Motor neuron (in vitro differentiated cells): ENCODE measurements around the gene RABL3. TPM values are rescaled to one million over a fixed set of nuclear protein-coding genes. Genes with fewer than 3 reads are reported as not detected.
A peak's percentile ranks its signal among the peaks of the same experiment; 100 is the strongest.

ENCODE experiments used
- ATAC-seq, 8 experiments: fragments of 200-7000 bp; cut with Tn5 transposase; replicated peaks in 6 of 8; 2 replicates each; pipeline ENCODE4 v1.8.0; 2021; ENCODE audit warnings: mild to moderate bottlenecking in 8 of 8, moderate library complexity in 8 of 8
- H3K27ac ChIP-seq, 2 donors: fragments of 250-450 bp; sonication (Bioruptor Pico); 2 replicates each; pipeline ENCODE4 v1.9.0; 2021; ENCODE audit warnings: antibody characterized with exemption in 2 of 2, mild to moderate bottlenecking in 2 of 2, moderate library complexity in 1 of 2
- H3K4me1 ChIP-seq, 2 donors: fragments of 250-450 bp; sonication (Bioruptor Pico); replicated peaks in 1 of 2; 2 replicates each; pipeline ENCODE4 v1.6.1; 2021; ENCODE audit warnings: antibody characterized with exemption in 2 of 2, mild to moderate bottlenecking in 2 of 2, moderate library complexity in 1 of 2
- H3K4me3 ChIP-seq, 5 donors: fragments of 250-450 bp; sonication (Bioruptor Pico); 2 replicates each; pipeline ENCODE4 v1.9.0; 2021; ENCODE audit warnings: antibody characterized with exemption in 5 of 5, mild to moderate bottlenecking in 5 of 5, moderate library complexity in 4 of 5
- WGBS, 10 experiments: fragments of 450-650 bp; shearing (Covaris generic); methylation state at CpG; one replicate each; pipeline ENCODE4 v1.0.0; 2022; 5-methylcytosine and 5-hydroxymethylcytosine counted together
- in situ Hi-C, 9 experiments: fragments of 400-800 bp; cut with MboI; loops; one replicate each; pipeline ENCODE4 v1.15.0; 2021; ENCODE audit warnings: low sequenced_read_pairs in 9 of 9, low pct_unique_long_range_greater_than_20kb in 2 of 9; ENCODE audit not compliant: unreplicated experiment in 9 of 9
- total RNA-seq, 8 experiments: library from RNA; unstranded; fragments of 300-600 nt; gene quantifications; 2 replicates each; pipeline versions ENCODE4 v1.2.3 to v1.2.4, GENCODE V29; 2022

The RABL3 gene
- total RNA-seq, 8 experiments from 2014 or later: 5.3 to 15.2 (median 11.3) TPM

GRCh38 chr3:120693439-120694171 is 48.7 kb downstream of the RABL3 start:
- in situ Hi-C loops: no loop called here
- Histone ChIP-seq H3K4me3 (no peak overlapping the region), H3K4me1 (peaks cover 0 to 5% of the 10 kb centered on the region in 2 donors), H3K27ac (no peak overlapping the region)
- WGBS, 10 experiments: 93 to 100% (median 100%) methylated on average over 1 of the region's 1 CpG; no CpG with 5 or more reads in 1 of the 10 experiments
- peak in 5 of 8 experiments; percentile 31 to 85 (median 75) for ATAC-seq

- H3K4me3 ChIP-seq: no peak overlapping the region
- peaks cover 0 to 5% of the 10 kb centered on the region in 2 donors for H3K4me1 ChIP-seq
- H3K27ac ChIP-seq: no peak overlapping the region
- 43 to 100% (median 74%) methylated on average over 2 to 3 of the region's 3 CpGs for WGBS, 10 experiments
- in situ Hi-C loops: no loop called here
- no peak for ATAC-seq
Observed at GRCh38 chr3:120689395-120689794, 52.9 kb downstream of the RABL3 start.

- no peaks in the 10 kb centered on the region for H3K4me1 ChIP-seq
- H3K4me3 ChIP-seq: no peak overlapping the region
- no peak overlapping the region for H3K27ac ChIP-seq
- peak in 2 of 8 experiments; percentile 30 to 32 for ATAC-seq
- in situ Hi-C loops: no loop called here
Observed at GRCh38 chr3:120688121-120688520, 54.2 kb downstream of the RABL3 start.

GRCh38 chr3:120685411-120685810 is 56.9 kb downstream of the RABL3 start:
- in situ Hi-C loops: no loop called here
- no peak for ATAC-seq
- Histone ChIP-seq H3K27ac (no peak overlapping the region), H3K4me1 (peaks cover 0 to 3% of the 10 kb centered on the region in 2 donors), H3K4me3 (no peak overlapping the region)
- 100% methylated on average over 1 of the region's 1 CpG; no CpG with 5 or more reads in 3 of the 10 experiments for WGBS, 10 experiments

DNA sequence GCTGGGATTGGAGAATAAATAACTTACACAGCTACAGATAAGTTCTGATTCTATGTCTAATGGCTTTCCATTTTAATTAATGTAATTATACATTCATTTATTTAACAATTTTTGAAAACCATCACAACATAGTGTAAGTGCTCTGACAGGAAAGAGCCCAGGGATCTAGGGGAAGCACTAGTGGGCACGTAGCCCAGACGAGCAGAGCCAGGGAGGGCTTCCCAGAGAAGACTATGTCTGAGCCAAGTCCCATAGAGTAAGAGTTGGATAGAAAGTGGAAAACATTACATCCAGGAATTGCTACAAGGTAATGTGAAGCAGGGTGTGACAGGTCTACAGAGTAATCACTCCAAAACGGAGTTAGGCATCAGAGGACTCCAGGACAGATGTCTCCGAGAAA is 57.4 kb downstream of the RABL3 start:
- ATAC-seq: no peak
- in situ Hi-C loops: no loop called here
- Histone ChIP-seq H3K4me1 (peaks cover 0 to 6% of the 10 kb centered on the region in 2 donors), H3K4me3 (no peak overlapping the region), H3K27ac (no peak overlapping the region)
- WGBS, 10 experiments: 67 to 88% (median 81%) methylated on average over 1 to 4 of the region's 4 CpGs; no CpG with 5 or more reads in 3 of the 10 experiments

DNA sequence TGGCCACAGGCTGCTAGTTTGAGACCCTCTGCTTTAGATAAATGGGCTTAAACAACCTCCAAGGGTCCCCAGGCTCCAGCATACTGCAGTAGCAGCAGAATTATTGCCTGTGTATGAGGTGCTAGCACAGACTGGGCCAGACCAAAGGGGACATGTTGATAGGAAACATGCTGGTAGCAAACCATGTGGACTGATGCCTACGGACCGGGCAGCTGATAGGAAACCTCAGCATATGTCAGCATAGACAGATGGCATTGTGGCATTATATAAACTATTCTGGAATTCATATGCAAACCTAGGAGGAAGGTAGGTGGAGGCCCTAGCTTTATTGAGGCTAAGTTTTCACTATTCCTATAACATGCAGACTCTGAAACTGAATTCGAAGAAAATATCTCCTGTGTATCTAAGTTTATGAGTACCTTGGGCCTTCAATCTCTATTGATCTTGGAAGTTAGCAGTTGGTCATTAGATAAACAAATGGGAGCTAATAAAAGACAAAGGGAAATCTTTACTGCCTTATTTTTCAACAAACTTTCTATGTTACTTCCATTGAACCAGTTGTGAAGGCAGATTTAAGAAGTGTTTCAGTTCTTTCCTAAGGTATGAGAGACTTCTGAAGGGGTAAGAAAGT is 58.5 kb downstream of the RABL3 start:
- H3K4me3 ChIP-seq: no peak overlapping the region
- ATAC-seq: no peak
- no peak overlapping the region for H3K27ac ChIP-seq
- in situ Hi-C loops: no loop called here
- peaks cover 5 to 9% of the 10 kb centered on the region in 2 donors for H3K4me1 ChIP-seq
- WGBS, 10 experiments: 60 to 100% (median 93%) methylated on average over 1 to 3 of the region's 3 CpGs; no CpG with 5 or more reads in 4 of the 10 experiments

- no peak overlapping the region for H3K4me3 ChIP-seq
- H3K27ac ChIP-seq: no peak overlapping the region
- WGBS, 10 experiments: 14 to 100% (median 43%) methylated on average over 1 of the region's 1 CpG; no CpG with 5 or more reads in 4 of the 10 experiments
- peak in 1 of 8 experiments; percentile 12 for ATAC-seq
- H3K4me1 ChIP-seq: peaks cover 11 to 12% of the 10 kb centered on the region in 2 donors
- in situ Hi-C loops: no loop called here
Observed at GRCh38 chr3:120683213-120683612, 59.1 kb downstream of the RABL3 start.

DNA sequence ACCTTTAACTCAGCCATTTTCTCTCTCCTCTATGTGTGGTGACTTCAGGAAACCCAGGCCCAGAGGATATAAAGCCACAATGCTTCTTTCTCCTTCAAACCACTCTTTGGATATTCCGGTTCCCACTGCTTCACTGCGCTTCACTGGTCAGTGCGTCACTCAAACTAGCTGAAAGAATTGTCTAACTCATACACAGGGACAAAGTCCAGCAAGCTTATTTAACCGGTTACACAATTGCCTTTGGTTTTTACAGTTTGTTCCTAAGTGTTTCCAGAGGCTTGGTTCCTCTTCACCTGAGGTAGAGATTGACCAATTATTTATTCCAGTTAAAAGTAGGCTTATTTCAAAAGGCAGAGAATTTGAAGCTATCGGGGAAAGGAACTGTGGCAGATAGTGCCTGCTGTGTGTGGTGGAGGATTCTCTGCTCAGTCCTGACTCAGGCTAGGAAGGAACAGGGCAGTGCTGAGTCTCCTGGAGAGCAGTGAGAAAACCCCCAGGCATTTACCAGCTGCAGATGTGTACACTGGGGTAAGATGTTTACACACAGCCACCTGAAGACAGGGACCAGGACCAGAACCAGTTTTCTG is 60.1 kb downstream of the RABL3 start, which contains the start of gene HGD:
TSS of gene HGD (minus strand) at position 145 of the 587 bp plus-strand sequence. CDS start at position 17, 128 bp downstream.
- in situ Hi-C loops: no loop called here
- 70 to 100% (median 94%) methylated on average over 1 to 5 of the region's 5 CpGs; no CpG with 5 or more reads in 2 of the 10 experiments for WGBS, 10 experiments
- Histone ChIP-seq H3K27ac (no peak within 1 kb of the TSS), H3K4me1 (peaks cover 15 to 20% of the 10 kb centered on the region in 2 donors), H3K4me3 (no peak within 1 kb of the TSS)
- no peak for ATAC-seq

GRCh38 chr3:120681506-120682038 is 60.7 kb downstream of the RABL3 start:
- peaks cover 15 to 20% of the 10 kb centered on the region in 2 donors for H3K4me1 ChIP-seq
- 76 to 100% (median 92%) methylated on average over 2 to 4 of the region's 4 CpGs; no CpG with 5 or more reads in 4 of the 10 experiments for WGBS, 10 experiments
- no peak overlapping the region for H3K4me3 ChIP-seq
- no peak overlapping the region for H3K27ac ChIP-seq
- no peak for ATAC-seq
- in situ Hi-C loops: no loop called here

- 50 to 100% (median 100%) methylated on average over 1 to 2 of the region's 2 CpGs; no CpG with 5 or more reads in 3 of the 10 experiments for WGBS, 10 experiments
- Histone ChIP-seq H3K4me1 (peaks cover 15 to 20% of the 10 kb centered on the region in 2 donors), H3K27ac (no peak overlapping the region), H3K4me3 (no peak overlapping the region)
- ATAC-seq: no peak
- in situ Hi-C loops: no loop called here
Observed at GRCh38 chr3:120681018-120681417, 61.3 kb downstream of the RABL3 start.

DNA sequence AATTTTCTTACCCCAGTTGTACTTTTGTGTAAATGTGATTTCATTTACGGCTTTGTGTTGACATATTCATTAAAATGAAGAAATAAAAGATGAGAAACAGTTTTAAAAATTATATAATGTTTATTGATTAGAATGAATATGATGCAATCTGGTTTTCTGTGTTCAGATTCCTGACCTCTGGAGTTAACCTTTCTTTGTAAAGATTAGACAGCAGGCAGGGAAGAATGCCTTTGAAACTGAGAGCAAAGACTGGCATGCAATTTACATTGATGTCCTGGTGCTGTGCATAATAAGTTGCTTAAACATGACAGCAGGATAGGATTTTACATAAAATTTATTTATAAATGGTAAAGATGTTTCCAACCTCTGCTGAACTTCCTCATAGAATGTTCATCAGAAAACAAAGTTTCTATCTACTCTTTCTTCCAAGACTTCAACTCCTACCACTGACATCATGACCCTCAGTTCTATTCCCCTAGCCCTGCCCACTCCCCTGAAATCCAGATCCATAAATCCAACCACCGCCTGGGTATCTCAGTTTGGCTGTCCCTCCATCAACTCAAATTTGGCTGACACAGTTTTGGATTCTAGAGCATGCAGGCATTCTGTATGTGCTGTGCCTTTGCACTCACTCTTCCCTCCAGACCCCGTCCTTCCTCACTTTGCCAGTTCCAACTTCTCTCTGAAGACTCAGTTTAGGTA is 62.0 kb downstream of the RABL3 start:
- H3K27ac ChIP-seq: no peak overlapping the region
- in situ Hi-C loops: no loop called here
- ATAC-seq: no peak
- peaks cover 15 to 20% of the 10 kb centered on the region in 2 donors for H3K4me1 ChIP-seq
- 60 to 100% (median 90%) methylated on average over 1 to 3 of the region's 3 CpGs for WGBS, 10 experiments
- no peak overlapping the region for H3K4me3 ChIP-seq

DNA sequence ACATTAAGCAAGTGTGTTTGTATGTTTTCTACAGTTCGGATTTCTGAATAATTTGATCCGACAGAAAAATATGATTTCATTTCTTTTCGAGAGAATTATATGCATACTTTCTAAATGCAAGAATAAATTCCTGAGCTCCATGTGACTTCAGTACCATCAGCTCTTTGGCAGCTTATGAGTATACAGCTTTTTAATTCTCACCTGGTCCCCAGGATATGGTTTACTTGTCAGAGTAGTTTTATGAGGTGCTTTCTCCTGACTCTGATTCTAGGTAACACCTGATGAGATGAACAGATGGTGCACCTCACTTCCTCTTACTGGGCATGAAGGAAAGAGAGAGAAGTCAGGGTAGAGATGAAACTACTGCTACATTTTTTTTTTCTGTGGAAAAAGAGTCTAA is 63.3 kb downstream of the RABL3 start:
- in situ Hi-C loops: no loop called here
- no peak overlapping the region for H3K4me3 ChIP-seq
- H3K4me1 ChIP-seq: peaks cover 15 to 20% of the 10 kb centered on the region in 2 donors
- peak overlapping the region in 1 of 2 donors; percentile 16 for H3K27ac ChIP-seq
- ATAC-seq: peak in 3 of 8 experiments; percentile 16 to 58 (median 24)
- WGBS, 10 experiments: 0 to 70% (median 49%) methylated on average over 2 to 3 of the region's 3 CpGs; no CpG with 5 or more reads in 2 of the 10 experiments
